ENCODE measurements around the gene IGF1R. TPM values are rescaled to one million over a fixed set of nuclear protein-coding genes. Genes with fewer than 3 reads are reported as not detected.

The IGF1R gene
- total and polyA plus RNA-seq, 2 donors (not counting 3 experiments of a cell fraction or from before 2014, with no cell fraction given) = 16.1 to 59.1 TPM

DNA sequence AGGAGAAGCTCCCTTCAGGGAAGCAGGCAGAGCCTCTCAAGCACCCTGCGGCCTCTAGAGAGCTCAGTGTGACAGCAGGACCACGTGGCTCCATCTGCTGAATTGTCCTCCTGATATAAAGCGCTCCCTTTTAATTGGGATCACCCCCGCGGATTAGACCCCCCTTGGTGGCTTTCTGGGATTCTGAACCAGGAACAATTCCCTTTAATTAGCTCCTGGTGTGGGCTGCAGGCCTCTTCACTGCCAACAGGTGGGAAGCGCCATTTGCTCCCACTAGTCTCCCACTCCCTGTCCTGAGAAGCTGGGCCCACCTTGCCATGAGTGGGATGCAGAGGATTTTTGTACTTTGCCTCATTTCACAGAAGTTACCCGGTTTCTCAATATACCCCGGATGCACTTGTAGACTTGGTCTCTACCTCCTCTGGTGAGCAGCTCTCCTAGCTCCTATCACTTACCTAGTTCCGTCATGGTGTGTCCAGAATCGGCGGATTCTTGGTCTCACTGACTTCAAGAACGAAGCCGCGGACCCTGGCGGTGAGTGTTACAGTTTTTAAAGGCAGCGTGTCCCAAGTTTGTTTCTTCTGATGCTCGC is 358.7 kb downstream of the IGF1R start:
- no peak overlapping the region for H3K4me2 ChIP-seq (ENCODE audit: insufficient read depth, low read length)
- H4K20me1 ChIP-seq (replicated peaks; ENCODE audit: control insufficient read depth, extremely low read depth, insufficient read depth, low read length) = no peaks in the 10 kb centered on the region
- no peak for TF ChIP-seq POLR2AphosphoS5 (IDR thresholded peaks at IDR 0.05; ENCODE audit: insufficient read depth, low read depth, low read length)
- TF ChIP-seq POLR2A (IDR thresholded peaks at IDR 0.05; ENCODE audit: low read depth, low read length) = no peak
- TF ChIP-seq MYC (IDR thresholded peaks at IDR 0.05; ENCODE audit: low read depth, low read length) = no peak
- no peak for TF ChIP-seq JUN (IDR thresholded peaks at IDR 0.05; ENCODE audit: borderline replicate concordance, insufficient read depth, insufficient read length, low read depth)
- no peak for TF ChIP-seq EZH2 (IDR thresholded peaks at IDR 0.05; ENCODE audit: borderline replicate concordance, low read depth, low read length, severe bottlenecking)
- TF ChIP-seq FOS (IDR thresholded peaks at IDR 0.05; ENCODE audit: borderline replicate concordance, insufficient read depth, low read length) = no peak
- TF ChIP-seq, protein P1, sequence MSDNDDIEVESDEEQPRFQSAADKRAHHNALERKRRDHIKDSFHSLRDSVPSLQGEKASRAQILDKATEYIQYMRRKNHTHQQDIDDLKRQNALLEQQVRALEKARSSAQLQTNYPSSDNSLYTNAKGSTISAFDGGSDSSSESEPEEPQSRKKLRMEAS (IDR thresholded peaks at IDR 0.05; ENCODE audit: insufficient read depth, insufficient read length) = no peak
- TF ChIP-seq, protein P2, sequence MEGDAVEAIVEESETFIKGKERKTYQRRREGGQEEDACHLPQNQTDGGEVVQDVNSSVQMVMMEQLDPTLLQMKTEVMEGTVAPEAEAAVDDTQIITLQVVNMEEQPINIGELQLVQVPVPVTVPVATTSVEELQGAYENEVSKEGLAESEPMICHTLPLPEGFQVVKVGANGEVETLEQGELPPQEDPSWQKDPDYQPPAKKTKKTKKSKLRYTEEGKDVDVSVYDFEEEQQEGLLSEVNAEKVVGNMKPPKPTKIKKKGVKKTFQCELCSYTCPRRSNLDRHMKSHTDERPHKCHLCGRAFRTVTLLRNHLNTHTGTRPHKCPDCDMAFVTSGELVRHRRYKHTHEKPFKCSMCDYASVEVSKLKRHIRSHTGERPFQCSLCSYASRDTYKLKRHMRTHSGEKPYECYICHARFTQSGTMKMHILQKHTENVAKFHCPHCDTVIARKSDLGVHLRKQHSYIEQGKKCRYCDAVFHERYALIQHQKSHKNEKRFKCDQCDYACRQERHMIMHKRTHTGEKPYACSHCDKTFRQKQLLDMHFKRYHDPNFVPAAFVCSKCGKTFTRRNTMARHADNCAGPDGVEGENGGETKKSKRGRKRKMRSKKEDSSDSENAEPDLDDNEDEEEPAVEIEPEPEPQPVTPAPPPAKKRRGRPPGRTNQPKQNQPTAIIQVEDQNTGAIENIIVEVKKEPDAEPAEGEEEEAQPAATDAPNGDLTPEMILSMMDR (IDR thresholded peaks at IDR 0.05; ENCODE audit: extremely low read depth in 1 of 2, insufficient read depth in 1 of 2, low read depth in 1 of 2, low read length in 2 of 2) = no peak
- TF ChIP-seq GATA2 (IDR thresholded peaks at IDR 0.05; ENCODE audit: insufficient read depth, insufficient read length, low read depth, low read length) = no peak
- no peak overlapping the region for H3K27ac ChIP-seq (ENCODE audit: insufficient read depth, low read depth, low read length)
- H2AFZ ChIP-seq (ENCODE audit: low read depth, low read length) = no peak overlapping the region
- intact Hi-C loops (cut with micrococcal nuclease) = no loop called here
- H3K9me1 ChIP-seq (replicated peaks; ENCODE audit: control insufficient read depth, extremely low read depth, insufficient read depth, low read length) = no peaks in the 10 kb centered on the region
- no peak for DNase-seq (ENCODE audit: low read depth, low spot score)
- no peaks in the 10 kb centered on the region for H3K36me3 ChIP-seq (ENCODE audit: control insufficient read depth in 2 of 2, extremely low read depth in 1 of 2, insufficient read depth in 2 of 2, low read length in 2 of 2)
- CTCF ChIA-PET = no interaction called here
- no peaks in the 10 kb centered on the region for H3K9me3 ChIP-seq (replicated peaks; ENCODE audit: control insufficient read depth, insufficient read depth, low read length)
- no peak for FAIRE-seq
- no peaks in the 10 kb centered on the region for H3K27me3 ChIP-seq (ENCODE audit: control insufficient read depth in 2 of 2, insufficient read depth in 2 of 2, low read length in 2 of 2)
- H3K79me2 ChIP-seq (ENCODE audit: control insufficient read depth, insufficient read depth, low read length) = no peaks in the 10 kb centered on the region
- H3K4me3 ChIP-seq (replicated peaks in 1 of 3; ENCODE audit: insufficient read depth in 1 of 3, low read depth in 1 of 3, low read length in 3 of 3) = no peak overlapping the region
- H3K4me1 ChIP-seq (ENCODE audit: control insufficient read depth, extremely low read depth, insufficient read depth, low read length) = no peaks in the 10 kb centered on the region
- no TSS peak for BruUV-seq (replicated peaks)
- POLR2A ChIA-PET = no interaction called here
- dilution Hi-C loops (cut with MboI; ENCODE audit: extremely low pct_ligation_motif_present, low sequenced_read_pairs) = no loop called here
- H3K9ac ChIP-seq (replicated peaks; ENCODE audit: extremely low read depth, insufficient read depth, low read length) = no peak overlapping the region
